ENCODE data around the gene WWC1.

WWC1 gene

DNA sequence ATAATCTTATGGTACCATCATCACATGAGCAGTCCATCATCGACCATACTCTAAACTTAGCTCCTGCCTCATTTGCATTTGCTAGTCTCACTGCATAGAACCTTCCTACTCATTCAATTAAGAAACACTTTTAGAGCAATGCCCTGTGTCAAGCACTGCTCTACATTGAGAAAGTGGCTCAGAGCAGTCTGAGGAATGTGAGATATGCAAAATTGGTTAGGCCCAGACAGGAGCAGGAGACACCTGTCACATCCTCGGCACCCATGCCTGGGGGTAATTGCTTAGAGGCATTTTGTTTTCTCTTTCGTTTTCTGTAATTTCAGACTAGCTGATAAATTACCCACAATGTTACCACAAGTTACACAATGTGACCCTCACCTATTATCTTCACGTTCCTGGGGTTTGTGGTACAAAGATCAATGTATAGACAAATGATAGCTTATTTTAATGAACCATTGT is 189.9 kb downstream of the WWC1 start:
- Histone ChIP-seq H2AFZ (ENCODE audit: low read length) (no peak overlapping the region), H3K9me3 (ENCODE audit: low read length) (no peaks in the 10 kb centered on the region), H3K36me3 (ENCODE audit: insufficient read depth, low read length) (no peaks in the 10 kb centered on the region), H3K27ac (ENCODE audit: low read depth, low read length, poor library complexity, severe bottlenecking) (no peak overlapping the region), H3K27me3 (ENCODE audit: insufficient read depth, low read length) (no peaks in the 10 kb centered on the region), H4K20me1 (ENCODE audit: insufficient read depth, low read length) (no peaks in the 10 kb centered on the region), H3K4me2 (ENCODE audit: low read length) (no peak overlapping the region; the same call in 1 of the 2 replicates), H3K9me2 (ENCODE audit: low read depth, low read length) (no peaks in the 10 kb centered on the region), H3K9ac (ENCODE audit: low read length) (no peak overlapping the region), H3F3A (ENCODE audit: insufficient read depth, low read length) (no peaks in the 10 kb centered on the region), H3K4me1 (ENCODE audit: insufficient read depth, low read length, severe bottlenecking) (peaks cover 13% of the 10 kb centered on the region), H3K79me2 (ENCODE audit: insufficient read depth, low read length) (no peaks in the 10 kb centered on the region), H3K4me3 (ENCODE audit: low read depth, low read length, poor library complexity, severe bottlenecking) (no peak overlapping the region)
- TF ChIP-seq EZH2 (IDR thresholded peaks at IDR 0.05; ENCODE audit: borderline replicate concordance, low read length) (no peak), CTCF (IDR thresholded peaks at IDR 0.05; ENCODE audit: low read length) (no peak)

DNA sequence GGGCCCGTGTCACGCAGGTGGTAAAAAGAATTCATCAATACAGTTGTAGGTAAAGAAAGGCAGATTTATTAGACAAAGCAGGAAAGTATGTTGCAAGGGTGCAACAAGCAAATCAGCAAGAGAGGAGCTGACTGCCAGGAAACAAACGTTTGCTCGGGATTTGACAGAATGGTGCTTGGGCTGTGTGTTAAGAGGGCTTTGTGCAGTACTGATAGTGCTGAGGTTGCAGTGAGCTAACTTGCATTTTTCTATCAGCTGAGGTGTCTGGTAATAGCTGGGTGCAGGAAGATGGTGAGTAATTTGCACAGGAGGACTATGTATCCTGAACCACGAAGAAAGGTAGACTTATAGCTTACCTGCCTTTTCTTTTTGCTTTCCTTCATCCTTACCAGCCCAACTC is 190.9 kb downstream of the WWC1 start:
- no peaks in the 10 kb centered on the region for H3K36me3 ChIP-seq (ENCODE audit: insufficient read depth, low read length)
- no peak overlapping the region for H3K4me3 ChIP-seq (ENCODE audit: low read depth, low read length, poor library complexity, severe bottlenecking)
- H3K4me2 ChIP-seq (ENCODE audit: low read length), result no peak overlapping the region
- H3K9me2 ChIP-seq (ENCODE audit: low read depth, low read length), result no peaks in the 10 kb centered on the region
- H3F3A ChIP-seq (ENCODE audit: insufficient read depth, low read length), result no peaks in the 10 kb centered on the region
- no peaks in the 10 kb centered on the region for H4K20me1 ChIP-seq (ENCODE audit: insufficient read depth, low read length)
- H3K27ac ChIP-seq (ENCODE audit: low read depth, low read length, poor library complexity, severe bottlenecking), result no peak overlapping the region
- no peak for TF ChIP-seq CTCF (IDR thresholded peaks at IDR 0.05; ENCODE audit: low read length)
- H2AFZ ChIP-seq (ENCODE audit: low read length), result no peak overlapping the region
- H3K79me2 ChIP-seq (ENCODE audit: insufficient read depth, low read length), result no peaks in the 10 kb centered on the region
- peaks cover 18% of the 10 kb centered on the region for H3K4me1 ChIP-seq (ENCODE audit: insufficient read depth, low read length, severe bottlenecking)
- no peak overlapping the region for H3K9ac ChIP-seq (ENCODE audit: low read length)
- H3K27me3 ChIP-seq (ENCODE audit: insufficient read depth, low read length), result no peaks in the 10 kb centered on the region
- no peaks in the 10 kb centered on the region for H3K9me3 ChIP-seq (ENCODE audit: low read length)

- Histone ChIP-seq H3K27me3 (ENCODE audit: insufficient read depth, low read length) (no peaks in the 10 kb centered on the region), H3K4me3 (ENCODE audit: low read depth, low read length, poor library complexity, severe bottlenecking) (peak within 1 kb of the TSS; percentile 99), H3K9me2 (ENCODE audit: low read depth, low read length) (no peaks in the 10 kb centered on the region), H3K27ac (ENCODE audit: low read depth, low read length, poor library complexity, severe bottlenecking) (no peak within 1 kb of the TSS), H3K9ac (ENCODE audit: low read length) (peak within 1 kb of the TSS; percentile 86), H4K20me1 (ENCODE audit: insufficient read depth, low read length) (no peaks in the 10 kb centered on the region), H2AFZ (ENCODE audit: low read length) (peak within 1 kb of the TSS; percentile 97), H3K79me2 (ENCODE audit: insufficient read depth, low read length) (no peaks in the 10 kb centered on the region), H3K9me3 (ENCODE audit: low read length) (no peaks in the 10 kb centered on the region), H3K4me2 (ENCODE audit: low read length) (peak within 1 kb of the TSS; percentile 79), H3K4me1 (ENCODE audit: insufficient read depth, low read length, severe bottlenecking) (peaks cover 17% of the 10 kb centered on the region), H3F3A (ENCODE audit: insufficient read depth, low read length) (no peaks in the 10 kb centered on the region), H3K36me3 (ENCODE audit: insufficient read depth, low read length) (peaks cover 33% of the 10 kb centered on the region)
- TF ChIP-seq EZH2 (IDR thresholded peaks at IDR 0.05; ENCODE audit: borderline replicate concordance, low read length), result no peak
- TF ChIP-seq CTCF (IDR thresholded peaks at IDR 0.05; ENCODE audit: low read length), result peak; percentile 94
These were observed 194.9 kb downstream of the WWC1 start, which contains the start of gene RARS1 for GRCh38 chr5:168486136-168486879. TSS of gene RARS1 (plus strand) at chr5:168486471. CDS start at chr5:168486499, 28 bp downstream.
